ENCODE measurements around the gene HLA-E.
"Not testable (repeated sequence)": the region's sequence is repeated elsewhere in the genome, so short reads cannot be mapped to it uniquely, and the experiment has no call there.

Gene HLA-E

GRCh38 chr6:30508890-30509736, 19.8 kb downstream of the HLA-E start:
- peak; percentile 78 for DNase-seq

GRCh38 chr6:30510419-30511168, 21.3 kb downstream of the HLA-E start:
- no peak for DNase-seq

DNA sequence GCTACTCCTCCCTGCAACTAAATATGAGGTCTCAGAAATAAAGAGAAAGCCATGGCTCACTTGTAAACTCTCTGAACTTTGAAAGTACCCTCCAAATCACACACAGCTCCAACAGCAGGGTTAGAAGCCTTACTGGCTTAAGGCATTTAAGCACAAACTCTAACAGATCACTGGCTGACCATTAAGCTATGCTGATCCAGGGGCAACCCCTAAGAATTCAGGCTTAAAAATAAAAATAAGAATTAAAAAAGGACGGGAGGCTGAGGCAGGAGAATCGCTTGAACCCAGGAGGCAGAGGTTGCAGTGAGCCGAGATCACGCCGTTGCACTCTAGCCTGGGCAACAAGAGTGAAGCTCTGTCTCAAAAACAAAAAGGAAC, 21.8 kb downstream of the HLA-E start:
- no peak for DNase-seq

DNA sequence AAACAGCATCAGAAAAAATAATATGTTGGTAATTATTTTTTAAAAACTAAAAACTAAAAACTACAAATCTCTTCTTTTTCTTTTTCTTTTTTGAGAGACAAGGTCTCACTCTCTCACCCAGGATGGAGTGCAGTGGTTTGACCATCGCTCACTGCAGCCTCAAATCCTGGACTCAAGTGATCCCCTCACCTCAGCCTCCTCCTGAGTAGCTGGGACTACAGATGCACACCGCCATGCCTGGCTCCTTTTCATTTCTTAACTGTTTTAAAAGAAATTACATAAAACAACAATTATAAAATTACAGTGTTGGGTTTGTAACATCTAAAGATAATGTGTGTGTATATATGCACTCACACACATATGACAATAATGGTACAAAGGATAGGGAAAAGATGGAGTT, 24.1 kb downstream of the HLA-E start:
- no peak for DNase-seq

DNA sequence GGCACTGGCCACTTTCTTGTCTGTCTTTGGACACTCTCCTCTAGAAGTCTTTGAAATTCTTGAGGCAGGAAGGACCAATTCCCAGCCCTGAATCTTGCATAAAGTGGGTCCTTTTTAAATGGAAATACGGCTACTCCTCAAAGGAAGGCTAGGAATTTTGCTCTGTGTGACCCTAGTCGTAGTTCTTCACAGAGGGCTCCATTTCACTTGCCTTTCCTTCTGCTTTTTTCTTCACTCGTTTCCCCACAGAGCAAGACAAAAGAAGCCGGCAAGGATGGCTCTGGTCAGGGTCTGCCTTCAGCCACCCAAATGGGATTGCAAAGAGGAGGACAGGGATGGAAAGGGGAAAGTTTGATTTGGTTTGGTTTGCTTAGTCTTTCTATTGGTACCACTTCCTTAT, 25.8 kb downstream of the HLA-E start:
- DNase-seq: no peak

DNA sequence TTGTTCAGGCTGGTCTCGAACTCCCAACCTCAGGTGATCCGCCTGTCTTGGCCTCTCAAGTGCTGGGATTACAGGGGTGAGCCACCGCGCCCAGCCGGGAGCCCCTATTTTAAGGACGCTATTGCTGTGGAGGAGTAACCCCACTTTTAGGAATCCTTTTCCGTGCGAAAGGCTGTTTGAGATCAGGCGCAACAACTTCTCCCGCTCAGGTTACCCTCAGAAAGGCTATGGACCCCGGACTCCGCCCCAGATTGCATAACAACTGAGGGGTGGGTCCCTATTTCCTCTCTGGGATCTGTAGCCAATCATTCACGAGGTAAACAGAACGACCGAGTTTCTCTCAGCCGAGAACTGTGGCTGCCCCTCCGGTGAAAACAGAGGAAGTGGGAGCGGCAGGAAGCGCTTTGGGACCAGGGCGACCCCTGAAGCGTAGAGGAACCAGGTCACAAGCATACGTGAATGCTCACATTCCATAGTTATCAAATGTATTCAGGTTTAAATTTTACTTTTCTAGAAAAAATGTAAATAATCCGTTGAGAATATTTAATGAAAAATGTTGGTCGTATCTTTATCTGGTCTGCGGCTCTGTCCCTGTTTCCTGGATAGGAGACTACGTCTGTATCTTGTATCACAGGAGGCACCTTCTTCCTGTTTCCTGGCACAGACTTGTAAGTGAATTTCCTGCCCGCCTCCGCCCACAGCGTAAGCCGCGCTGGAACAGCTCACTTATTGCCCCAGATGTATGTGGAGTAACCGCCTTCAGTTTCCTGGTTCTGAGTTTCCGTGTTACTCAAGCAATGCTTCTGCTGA, 26.8 kb downstream of the HLA-E start:
- DNase-seq: peak; percentile 98

DNA sequence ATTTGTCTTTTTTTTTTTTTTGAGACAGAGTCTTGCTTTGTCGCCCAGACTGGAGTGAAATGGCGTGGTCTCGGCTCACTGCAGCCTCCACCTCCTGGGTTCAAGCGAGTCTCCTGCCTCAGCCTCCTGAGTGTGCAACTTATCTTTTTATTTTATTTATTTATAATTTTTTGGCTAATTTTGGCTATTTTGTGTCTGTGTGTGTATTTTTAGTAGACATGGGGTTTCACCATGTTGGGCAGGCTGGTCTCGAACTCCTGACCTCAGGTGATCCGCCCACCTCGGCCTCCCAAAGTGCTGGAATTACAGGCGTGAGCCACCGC, 27.4 kb downstream of the HLA-E start:
- not testable (repeated sequence) for DNase-seq

DNA sequence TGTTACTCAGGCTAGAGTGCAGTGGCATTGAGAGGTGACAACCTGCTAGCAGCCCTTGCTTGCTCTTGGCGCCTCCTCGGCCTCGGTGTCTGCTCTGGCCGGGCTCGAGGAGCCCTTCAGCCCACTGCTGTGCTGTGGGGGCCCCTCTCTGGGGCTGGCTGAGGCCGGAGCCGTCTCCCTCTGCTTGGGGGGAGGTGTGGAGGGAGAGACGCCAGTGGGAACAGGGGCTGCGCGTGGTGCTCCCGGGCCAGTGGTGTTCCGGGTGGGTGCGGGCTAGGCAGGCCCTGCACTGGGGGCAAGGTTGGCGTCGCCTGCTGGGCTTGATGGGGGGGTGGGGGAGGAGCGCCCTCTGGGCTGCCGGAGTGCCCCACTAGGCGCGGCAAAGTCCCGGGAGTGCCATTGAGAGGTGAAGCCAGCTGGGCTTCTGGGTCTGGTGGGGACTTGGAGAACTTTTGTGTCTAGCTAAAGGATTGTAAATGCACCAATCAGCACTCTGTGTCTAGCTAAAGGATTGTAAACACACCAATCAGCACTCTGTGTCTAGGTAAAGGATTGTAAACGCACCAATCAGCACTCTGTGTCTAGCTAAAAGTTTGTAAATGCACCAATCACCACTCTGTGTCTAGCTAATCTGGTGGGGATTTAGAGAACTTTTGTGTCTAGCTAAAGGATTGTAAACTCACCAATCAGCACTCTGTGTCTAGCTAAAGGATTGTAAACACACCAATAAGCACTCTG, 28.6 kb downstream of the HLA-E start:
- not testable (repeated sequence) for DNase-seq

GRCh38 chr6:30518505-30519145, 29.3 kb downstream of the HLA-E start:
- peak; percentile 20 for DNase-seq

- no peak for DNase-seq
Observed at GRCh38 chr6:30520522-30520921, 31.2 kb downstream of the HLA-E start.

GRCh38 chr6:30521082-30521481, 31.8 kb downstream of the HLA-E start:
- not testable (repeated sequence) for DNase-seq

DNA sequence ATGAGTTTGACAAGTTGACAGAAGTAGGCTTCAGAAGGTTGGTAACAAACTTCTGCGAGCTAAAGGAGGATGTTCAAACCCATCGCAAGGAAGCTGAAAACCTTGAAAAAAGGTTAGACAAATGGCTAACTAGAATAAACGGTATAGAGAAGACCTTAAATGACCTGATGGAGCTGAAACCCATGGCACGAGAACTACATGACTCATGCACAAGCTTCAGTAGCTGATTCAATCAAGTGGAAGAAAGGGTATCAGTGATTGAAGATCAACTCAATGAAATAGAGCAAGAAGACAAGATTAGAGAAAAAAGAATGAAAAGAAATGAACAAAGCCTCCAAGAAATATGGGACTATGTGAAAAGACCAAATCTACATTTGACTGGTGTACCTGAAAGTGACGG, 32.6 kb downstream of the HLA-E start:
- not testable (repeated sequence) for DNase-seq

GRCh38 chr6:30526444-30526843, 37.1 kb downstream of the HLA-E start:
- not testable (repeated sequence) for DNase-seq

DNA sequence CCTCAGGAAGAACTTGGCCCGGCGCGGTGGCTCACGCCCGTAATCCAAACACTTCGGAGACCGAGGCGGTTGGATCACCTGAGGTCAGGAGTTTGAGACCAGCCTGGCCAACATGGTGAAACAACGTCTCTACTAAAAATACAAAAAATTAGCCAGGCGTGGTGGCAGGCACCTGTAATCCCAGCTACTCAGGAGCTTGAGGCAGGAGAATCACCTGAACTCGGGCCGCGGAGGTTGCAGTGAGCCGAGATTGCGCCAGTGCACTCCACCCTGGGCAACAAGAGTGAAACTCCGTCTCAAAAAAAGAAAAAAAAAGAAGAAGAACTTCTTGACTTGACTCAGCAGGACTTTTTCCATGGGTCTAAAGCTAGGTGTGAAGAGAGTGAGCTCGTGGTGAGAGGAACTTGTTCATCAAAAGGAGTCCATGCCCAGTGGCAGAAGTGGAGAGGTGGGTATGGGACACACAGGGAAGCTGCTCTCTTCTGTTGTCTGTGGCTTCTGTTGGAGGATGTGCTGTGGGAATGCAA, 40.1 kb downstream of the HLA-E start:
- not testable (repeated sequence) for DNase-seq

DNA sequence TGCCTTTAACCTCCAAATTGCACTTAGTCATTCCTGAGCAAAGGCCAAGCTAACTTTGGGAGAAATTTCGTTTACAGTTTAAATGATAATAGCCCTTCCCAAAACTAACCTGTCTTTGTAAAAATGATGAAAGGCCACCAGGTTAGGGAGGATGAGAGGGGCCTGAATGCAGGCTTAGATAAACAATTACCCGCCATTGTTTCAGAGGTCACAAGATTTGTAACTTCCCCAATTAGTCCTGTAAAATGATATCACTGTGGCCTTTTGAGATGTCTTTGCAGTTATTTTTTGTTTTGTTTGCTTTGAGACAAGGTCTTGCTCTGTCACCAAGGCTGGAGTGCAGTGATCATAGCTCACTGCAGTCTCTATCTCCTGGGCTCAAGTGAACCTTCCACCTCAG, 40.7 kb downstream of the HLA-E start:
- DNase-seq: no peak

GRCh38 chr6:30533460-30534294, 44.4 kb downstream of the HLA-E start:
- DNase-seq: no peak

DNA sequence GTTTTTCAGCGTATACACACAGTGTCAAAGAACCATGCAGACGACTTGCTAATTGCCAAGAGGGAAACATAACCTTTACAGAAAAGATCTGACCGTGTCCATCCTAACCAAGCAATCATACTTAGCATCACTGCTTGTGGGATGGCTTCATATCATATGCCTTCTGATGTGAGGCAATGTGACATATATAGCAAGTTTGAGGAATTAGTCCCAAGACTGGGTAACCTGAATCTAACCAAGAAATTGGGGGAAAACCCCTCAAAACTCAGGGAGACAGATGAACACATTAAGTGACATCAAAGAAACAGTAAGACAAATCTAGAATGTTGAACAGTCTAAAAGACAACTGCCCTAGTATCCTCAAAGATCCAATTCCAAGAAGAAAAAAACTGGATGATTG, 48.6 kb downstream of the HLA-E start:
- DNase-seq: no peak

- DNase-seq: peak; percentile 91
Observed at GRCh38 chr6:30541515-30542403, 52.5 kb downstream of the HLA-E start.

DNA sequence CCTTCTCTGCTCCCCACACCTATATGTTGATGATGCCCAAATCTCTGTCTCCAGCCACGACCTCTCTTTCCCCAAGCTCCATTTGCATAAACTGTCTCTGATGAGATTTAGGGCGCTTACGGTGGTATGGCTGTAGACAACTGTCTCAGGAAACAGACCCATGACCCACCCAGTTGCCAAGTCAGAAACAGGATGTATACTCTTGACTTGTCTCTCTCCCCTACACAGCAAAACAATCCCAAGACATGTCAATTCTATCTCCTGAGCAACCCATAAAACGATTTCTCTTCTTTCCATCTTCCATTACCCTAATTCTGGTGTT, 53.1 kb downstream of the HLA-E start:
- no peak for DNase-seq

DNA sequence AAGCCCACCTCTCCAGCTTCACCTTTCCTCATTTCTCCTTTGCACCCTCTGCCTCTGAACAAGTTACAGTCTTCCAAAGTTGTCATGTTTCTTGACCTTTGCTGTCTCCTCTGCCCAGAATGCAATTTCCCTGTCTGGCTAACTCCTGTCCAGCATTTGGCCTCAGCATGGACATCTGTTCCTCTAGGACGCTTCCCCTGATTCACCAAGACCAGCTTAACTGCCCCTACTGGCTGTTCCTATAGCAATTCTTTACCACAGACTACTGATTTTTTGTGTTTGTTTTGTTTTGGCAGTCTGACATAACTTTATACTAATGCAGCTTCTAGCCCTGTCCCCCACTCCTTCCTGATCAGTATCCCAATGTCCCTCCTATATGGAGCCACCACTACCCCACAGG, 53.6 kb downstream of the HLA-E start:
- DNase-seq: no peak
